MM.1S (cell line): Measurements from ENCODE around the gene CHTOP.

ENCODE experiments used
- EZH2 ChIP-seq: fragments of 300-600 bp; sonication (generic); optimal IDR thresholded peaks from 2 replicates; pipeline ENCODE3; 2017; ENCODE audit warnings: low read depth, mild to moderate bottlenecking, antibody characterized with exemption, low read length, mixed read lengths
- TF ChIP-seq, protein P1 (sequence below): fragments of 300-600 bp; sonication (generic); IDR thresholded peaks from 2 replicates; pipeline ENCODE4 v1.5.1; 2016; ENCODE audit warnings: antibody characterized with exemption, low read length, mixed read lengths

DNA sequence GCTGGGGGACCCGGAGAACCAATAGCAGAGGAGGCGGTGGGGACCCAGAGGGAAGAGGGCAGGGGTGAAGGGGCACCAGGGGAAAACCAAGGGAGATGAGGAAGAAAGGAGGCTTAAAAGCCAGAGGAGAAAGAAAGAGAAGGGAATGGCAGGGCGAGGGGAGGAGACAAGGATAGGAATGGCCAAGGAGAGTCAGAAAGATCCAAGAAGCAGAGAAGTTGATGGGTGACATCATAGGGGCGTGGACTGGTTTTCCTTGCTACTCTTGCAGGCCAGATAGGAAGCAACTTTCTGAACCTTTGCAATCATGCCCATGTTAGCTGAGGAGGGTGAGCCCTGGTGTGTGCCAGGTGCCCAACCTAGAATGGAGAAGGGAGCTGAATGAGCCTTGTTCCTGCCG lies 50.0 kb downstream of the CHTOP start:
- TF ChIP-seq, protein P1, sequence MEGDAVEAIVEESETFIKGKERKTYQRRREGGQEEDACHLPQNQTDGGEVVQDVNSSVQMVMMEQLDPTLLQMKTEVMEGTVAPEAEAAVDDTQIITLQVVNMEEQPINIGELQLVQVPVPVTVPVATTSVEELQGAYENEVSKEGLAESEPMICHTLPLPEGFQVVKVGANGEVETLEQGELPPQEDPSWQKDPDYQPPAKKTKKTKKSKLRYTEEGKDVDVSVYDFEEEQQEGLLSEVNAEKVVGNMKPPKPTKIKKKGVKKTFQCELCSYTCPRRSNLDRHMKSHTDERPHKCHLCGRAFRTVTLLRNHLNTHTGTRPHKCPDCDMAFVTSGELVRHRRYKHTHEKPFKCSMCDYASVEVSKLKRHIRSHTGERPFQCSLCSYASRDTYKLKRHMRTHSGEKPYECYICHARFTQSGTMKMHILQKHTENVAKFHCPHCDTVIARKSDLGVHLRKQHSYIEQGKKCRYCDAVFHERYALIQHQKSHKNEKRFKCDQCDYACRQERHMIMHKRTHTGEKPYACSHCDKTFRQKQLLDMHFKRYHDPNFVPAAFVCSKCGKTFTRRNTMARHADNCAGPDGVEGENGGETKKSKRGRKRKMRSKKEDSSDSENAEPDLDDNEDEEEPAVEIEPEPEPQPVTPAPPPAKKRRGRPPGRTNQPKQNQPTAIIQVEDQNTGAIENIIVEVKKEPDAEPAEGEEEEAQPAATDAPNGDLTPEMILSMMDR: no peak
- TF ChIP-seq EZH2: no peak
